IMR-90 (cell line): ENCODE data around the gene LYRM7. TPM values are rescaled to one million over a fixed set of nuclear protein-coding genes. Genes with fewer than 3 reads are reported as not detected.

ENCODE experiments used
- ATAC-seq: fragments of 200-7000 bp; cut with Tn5 transposase; 2 replicates; pipeline ENCODE4 v1.9.1; 2020; ENCODE audit warnings: low read depth, mild to moderate bottlenecking, moderate library complexity
- BruUV-seq: library from RNA; stranded (reverse); fragments of 400-500 nt; replicated peaks from 2 replicates; lab custom pipeline; 2021; lab: Mats Ljungman, UMichigan
- CTCF ChIA-PET: fragments of 300-600 bp; formaldehyde crosslinking; extraction: SDS; loops from one replicate; lab custom pipeline; 2021; ENCODE audit warnings: antibody characterized with exemption; lab: Yijun Ruan, JAX
- POLR2A ChIA-PET: fragments of 300-600 bp; sonication (Branson Sonifier 250); formaldehyde crosslinking; loops from one replicate; lab custom pipeline; 2022; ENCODE audit warnings: antibody characterized with exemption; ENCODE audit not compliant: unreplicated experiment; lab: Charles Lee
- DNase-seq: peaks from one replicate; pipeline ENCODE4 v3.0.0; 2013
- H2AFZ ChIP-seq: replicated peaks from 2 replicates; pipeline ENCODE3; 2013; ENCODE audit warnings: low read length, mild to moderate bottlenecking; ENCODE audit not compliant: poor library complexity
- H2AK5ac ChIP-seq: 2 replicates; pipeline ENCODE4 v1.6.1; 2013; ENCODE audit warnings: low read depth, low read length, inconsistent platforms
- H2AK9ac ChIP-seq: replicated peaks from 2 replicates; pipeline ENCODE3; 2013; ENCODE audit warnings: mild to moderate bottlenecking, low read depth, low read length, moderate library complexity; ENCODE audit not compliant: poor library complexity
- H2BK120ac ChIP-seq: 2 replicates; pipeline ENCODE4 v1.6.1; 2013; ENCODE audit warnings: low read depth, low read length, inconsistent platforms
- H2BK15ac ChIP-seq: 3 replicates; pipeline ENCODE4 v1.6.1; 2013; ENCODE audit warnings: low read depth, low read length, inconsistent platforms
- H2BK20ac ChIP-seq: 2 replicates; pipeline ENCODE4 v1.6.1; 2013; ENCODE audit warnings: low read depth, mild to moderate bottlenecking, inconsistent platforms, low read length, moderate library complexity
- H2BK5ac ChIP-seq: 2 replicates; pipeline ENCODE4 v1.6.1; 2013; ENCODE audit warnings: mild to moderate bottlenecking, low read depth, low read length, inconsistent platforms; ENCODE audit not compliant: poor library complexity, severe bottlenecking
- H3K14ac ChIP-seq: replicated peaks from 2 replicates; pipeline ENCODE4 v1.6.1; 2013; ENCODE audit warnings: low read depth, low read length, inconsistent platforms
- H3K18ac ChIP-seq: 2 replicates; pipeline ENCODE4 v1.6.1; 2013; ENCODE audit warnings: low read depth, low read length, control low read depth
- H3K23ac ChIP-seq: 2 replicates; pipeline ENCODE4 v1.6.1; 2013; ENCODE audit warnings: low read depth, low read length, inconsistent platforms
- H3K27ac ChIP-seq: 2 replicates; pipeline ENCODE4 v1.5.1; 2013; ENCODE audit warnings: mild to moderate bottlenecking, control low read depth, low read length; ENCODE audit not compliant: insufficient read depth
- H3K27me3 ChIP-seq: 2 replicates; pipeline ENCODE4 v1.6.1; 2013; ENCODE audit warnings: low read length; ENCODE audit not compliant: control insufficient read depth, insufficient read depth
- H3K36me3 ChIP-seq: 2 replicates; pipeline ENCODE4 v1.6.1; 2013; ENCODE audit warnings: low read length, mixed read lengths; ENCODE audit not compliant: control insufficient read depth, insufficient read depth
- H3K4ac ChIP-seq: 2 replicates; pipeline ENCODE4 v1.6.1; 2013; ENCODE audit warnings: low read depth, low read length, inconsistent platforms
- H3K4me1 ChIP-seq: 2 replicates; pipeline ENCODE4 v1.6.1; 2013; ENCODE audit warnings: low read length, mixed read lengths; ENCODE audit not compliant: control insufficient read depth, insufficient read depth
- H3K4me2 ChIP-seq: 2 replicates; pipeline ENCODE4 v1.6.1; 2013; ENCODE audit warnings: low read depth, mild to moderate bottlenecking, control low read depth, low read length, moderate library complexity
- H3K4me3 ChIP-seq: 2 replicates; pipeline ENCODE4 v1.5.1; 2013; ENCODE audit warnings: low read depth, mild to moderate bottlenecking, control low read depth, low read length, moderate library complexity; ENCODE audit not compliant: insufficient read depth
- H3K56ac ChIP-seq: 2 replicates; pipeline ENCODE4 v1.6.1; 2013; ENCODE audit warnings: low read length, inconsistent platforms; ENCODE audit not compliant: insufficient read depth; ENCODE audit errors: extremely low read depth
- H3K79me1 ChIP-seq, 2 experiments: 2 replicates each; pipeline ENCODE4 v1.6.1; 2013; ENCODE audit warnings: low read length in 2 of 2, inconsistent platforms in 1 of 2, low read depth in 1 of 2
- H3K9ac ChIP-seq: 2 replicates; pipeline ENCODE4 v1.6.1; 2013; ENCODE audit warnings: low read depth, low read length, control low read depth
- H3K9me1 ChIP-seq: 2 replicates; pipeline ENCODE4 v1.6.1; 2013; ENCODE audit warnings: low read length, inconsistent platforms; ENCODE audit not compliant: insufficient read depth
- H3K9me3 ChIP-seq: 2 replicates; pipeline ENCODE4 v1.6.1; 2013; ENCODE audit warnings: low read length; ENCODE audit not compliant: control insufficient read depth, insufficient read depth
- H4K20me1 ChIP-seq: 2 replicates; pipeline ENCODE4 v1.6.1; 2013; ENCODE audit warnings: low read length, inconsistent platforms; ENCODE audit not compliant: insufficient read depth
- H4K5ac ChIP-seq: 2 replicates; pipeline ENCODE4 v1.6.1; 2013; ENCODE audit warnings: mild to moderate bottlenecking, low read depth, low read length, control low read depth
- H4K8ac ChIP-seq, 2 experiments: 2 replicates each; pipeline ENCODE4 v1.6.1; 2013; ENCODE audit warnings: low read depth in 2 of 2, low read length in 2 of 2, control low read depth in 1 of 2, inconsistent platforms in 1 of 2
- H4K91ac ChIP-seq: 2 replicates; pipeline ENCODE4 v1.6.1; 2013; ENCODE audit warnings: low read depth, low read length, inconsistent platforms; ENCODE audit not compliant: insufficient read depth
- BHLHE40 ChIP-seq: fragments of 150-350 bp; IDR thresholded peaks from 2 replicates; pipeline ENCODE4 v1.6.1; 2016; ENCODE audit warnings: mild to moderate bottlenecking, low read depth, low read length
- CEBPB ChIP-seq: IDR thresholded peaks from 2 replicates; pipeline ENCODE4 v1.6.1; 2012; ENCODE audit warnings: low read depth, low read length, improper control_type of control experiment
- CHD1 ChIP-seq: IDR thresholded peaks from 2 replicates; pipeline ENCODE4 v1.6.1; 2012; ENCODE audit warnings: low read depth, low read length, improper control_type of control experiment
- FOS ChIP-seq: fragments of 150-350 bp; IDR thresholded peaks from 2 replicates; pipeline ENCODE4 v1.6.1; 2016; ENCODE audit warnings: low read depth, low read length
- MAFK ChIP-seq: IDR thresholded peaks from 2 replicates; pipeline ENCODE4 v1.6.1; 2012; ENCODE audit warnings: low read depth, low read length, improper control_type of control experiment
- MAZ ChIP-seq: IDR thresholded peaks from 2 replicates; pipeline ENCODE4 v1.6.1; 2012; ENCODE audit warnings: low read depth, mild to moderate bottlenecking, low read length, improper control_type of control experiment, moderate library complexity, borderline replicate concordance
- MXI1 ChIP-seq: IDR thresholded peaks from 2 replicates; pipeline ENCODE4 v1.6.1; 2012; ENCODE audit warnings: low read depth, mild to moderate bottlenecking, low read length, moderate library complexity, borderline replicate concordance
- NFE2L2 ChIP-seq: fragments of 150-350 bp; IDR thresholded peaks from 2 replicates; pipeline ENCODE4 v1.6.1; 2016; ENCODE audit warnings: low read depth, mild to moderate bottlenecking, low read length
- POLR2A ChIP-seq: IDR thresholded peaks from 2 replicates; pipeline ENCODE4 v1.6.1; 2012; ENCODE audit warnings: mild to moderate bottlenecking, low read depth, low read length
- RAD21 ChIP-seq: IDR thresholded peaks from 2 replicates; pipeline ENCODE4 v1.6.1; 2012; ENCODE audit warnings: low read length, improper control_type of control experiment
- RCOR1 ChIP-seq: IDR thresholded peaks from 2 replicates; pipeline ENCODE4 v1.6.1; 2012; ENCODE audit warnings: mild to moderate bottlenecking, low read length, improper control_type of control experiment; ENCODE audit not compliant: insufficient replicate concordance
- RFX5 ChIP-seq: IDR thresholded peaks from 2 replicates; pipeline ENCODE4 v1.8.0; 2012; ENCODE audit warnings: low read depth, mild to moderate bottlenecking, low read length, moderate library complexity
- SMC3 ChIP-seq: fragments of 150-350 bp; IDR thresholded peaks from 2 replicates; pipeline ENCODE4 v1.6.1; 2016; ENCODE audit warnings: low read depth, mild to moderate bottlenecking, antibody characterized with exemption, low read length, moderate library complexity
- USF2 ChIP-seq: fragments of 150-350 bp; IDR thresholded peaks from 2 replicates; pipeline ENCODE4 v1.6.1; 2017; ENCODE audit warnings: mild to moderate bottlenecking, antibody characterized with exemption, low read length, low read depth
- WGBS, 2 experiments: methylation state at CpG; one replicate each; pipeline versions ENCODE4 v1.1.5 to v1.1.7; 2013; ENCODE audit warnings: missing lambda C conversion rate in 2 of 2; ENCODE audit not compliant: insufficient read length in 1 of 2; ENCODE audit errors: extremely low coverage in 2 of 2; 5-methylcytosine and 5-hydroxymethylcytosine counted together
- dilution Hi-C: fragments of 300-500 bp; cut with HindIII; formaldehyde crosslinking; loops from one replicate; pipeline ENCODE4 v1.14.3; 2018; ENCODE audit warnings: low sequenced_read_pairs; ENCODE audit not compliant: unreplicated experiment
- in situ Hi-C: fragments of 300-500 bp; cut with MboI; formaldehyde crosslinking; loops from 3 replicates; pipeline ENCODE4 v1.14.3; 2019; ENCODE audit warnings: low sequenced_read_pairs, inconsistent platforms, mixed read lengths
- intact Hi-C: fragments of 100-400 bp; cut with micrococcal nuclease; formaldehyde crosslinking; loops from 2 replicates; pipeline ENCODE4 v1.10.0; 2022
- polyA plus RNA-seq, 3 experiments: library from polyadenylated mRNA; depleted of rRNA; stranded (reverse); fragments of >200 nt; gene quantifications; 2 replicates each; pipeline ENCODE4 v1.2.3, GENCODE V29; 2012; ENCODE audit warnings: low replicate concordance in 1 of 3
- total RNA-seq: library from RNA; depleted of rRNA; stranded (reverse); fragments of >200 nt; gene quantifications from 2 replicates; pipeline ENCODE4 v1.2.3, GENCODE V29; 2012
- TF ChIP-seq, protein P1 (sequence below): conservative IDR thresholded peaks from 2 replicates; pipeline ENCODE4 v1.5.1; 2012; ENCODE audit warnings: mild to moderate bottlenecking, low read depth, low read length, improper control_type of control experiment
- TF ChIP-seq, protein P2 (sequence below): fragments of 150-350 bp; IDR thresholded peaks from 2 replicates; pipeline ENCODE4 v1.6.1; 2016; ENCODE audit warnings: low read depth, mild to moderate bottlenecking, low read length, moderate library complexity, borderline replicate concordance

LYRM7 gene
- total and polyA plus RNA-seq, 2 of the 4 experiments (the other 2 are of a cell fraction): 2.5 to 3.4 TPM

GRCh38 chr5:131254741-131255140 lies 84.0 kb downstream of the LYRM7 start:
- H3K27ac ChIP-seq: no peak overlapping the region
- no peak overlapping the region for H3K14ac ChIP-seq
- no peak overlapping the region for H2BK5ac ChIP-seq
- 0 out of 4 replicates have a peak, but pooled peaks cover 0 to 3% of the 10 kb centered on the region in 2 experiments for H3K79me1 ChIP-seq
- no TSS peak for BruUV-seq
- in situ Hi-C loops: no loop called here
- DNase-seq: no peak
- peaks cover 13% of the 10 kb centered on the region for H3K4me1 ChIP-seq
- no peak overlapping the region for H2BK120ac ChIP-seq
- H4K8ac ChIP-seq: no peak overlapping the region
- no peaks in the 10 kb centered on the region for H4K20me1 ChIP-seq
- intact Hi-C loops: no loop called here
- no peak overlapping the region for H3K4me2 ChIP-seq
- ChIA-PET POLR2A (no interaction called here), CTCF (no interaction called here)
- H3K36me3 ChIP-seq: no peaks in the 10 kb centered on the region
- no peak overlapping the region for H4K91ac ChIP-seq
- no peak overlapping the region for H2AFZ ChIP-seq
- no peak overlapping the region for H2AK5ac ChIP-seq
- no peak overlapping the region for H4K5ac ChIP-seq
- H2BK15ac ChIP-seq: no peak overlapping the region
- H2AK9ac ChIP-seq: no peak overlapping the region
- H3K18ac ChIP-seq: no peak overlapping the region
- H3K9ac ChIP-seq: no peak overlapping the region
- WGBS, 2 experiments: no CpG with 5 or more reads among the region's 2 CpGs
- peaks cover 6% of the 10 kb centered on the region; the same call in 1 of the 2 replicates for H3K9me1 ChIP-seq
- dilution Hi-C loops: no loop called here
- no peaks in the 10 kb centered on the region for H3K9me3 ChIP-seq
- H3K27me3 ChIP-seq: no peaks in the 10 kb centered on the region
- no peak overlapping the region for H2BK20ac ChIP-seq
- TF ChIP-seq MAFK (no peak), POLR2A (no peak), NFE2L2 (no peak), BHLHE40 (no peak), CHD1 (no peak), MXI1 (no peak), MAZ (no peak), USF2 (no peak), RAD21 (no peak), RFX5 (no peak), SMC3 (no peak), FOS (no peak), CEBPB (no peak), RCOR1 (no peak)
- TF ChIP-seq, protein P1, sequence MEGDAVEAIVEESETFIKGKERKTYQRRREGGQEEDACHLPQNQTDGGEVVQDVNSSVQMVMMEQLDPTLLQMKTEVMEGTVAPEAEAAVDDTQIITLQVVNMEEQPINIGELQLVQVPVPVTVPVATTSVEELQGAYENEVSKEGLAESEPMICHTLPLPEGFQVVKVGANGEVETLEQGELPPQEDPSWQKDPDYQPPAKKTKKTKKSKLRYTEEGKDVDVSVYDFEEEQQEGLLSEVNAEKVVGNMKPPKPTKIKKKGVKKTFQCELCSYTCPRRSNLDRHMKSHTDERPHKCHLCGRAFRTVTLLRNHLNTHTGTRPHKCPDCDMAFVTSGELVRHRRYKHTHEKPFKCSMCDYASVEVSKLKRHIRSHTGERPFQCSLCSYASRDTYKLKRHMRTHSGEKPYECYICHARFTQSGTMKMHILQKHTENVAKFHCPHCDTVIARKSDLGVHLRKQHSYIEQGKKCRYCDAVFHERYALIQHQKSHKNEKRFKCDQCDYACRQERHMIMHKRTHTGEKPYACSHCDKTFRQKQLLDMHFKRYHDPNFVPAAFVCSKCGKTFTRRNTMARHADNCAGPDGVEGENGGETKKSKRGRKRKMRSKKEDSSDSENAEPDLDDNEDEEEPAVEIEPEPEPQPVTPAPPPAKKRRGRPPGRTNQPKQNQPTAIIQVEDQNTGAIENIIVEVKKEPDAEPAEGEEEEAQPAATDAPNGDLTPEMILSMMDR: no peak
- TF ChIP-seq, protein P2, sequence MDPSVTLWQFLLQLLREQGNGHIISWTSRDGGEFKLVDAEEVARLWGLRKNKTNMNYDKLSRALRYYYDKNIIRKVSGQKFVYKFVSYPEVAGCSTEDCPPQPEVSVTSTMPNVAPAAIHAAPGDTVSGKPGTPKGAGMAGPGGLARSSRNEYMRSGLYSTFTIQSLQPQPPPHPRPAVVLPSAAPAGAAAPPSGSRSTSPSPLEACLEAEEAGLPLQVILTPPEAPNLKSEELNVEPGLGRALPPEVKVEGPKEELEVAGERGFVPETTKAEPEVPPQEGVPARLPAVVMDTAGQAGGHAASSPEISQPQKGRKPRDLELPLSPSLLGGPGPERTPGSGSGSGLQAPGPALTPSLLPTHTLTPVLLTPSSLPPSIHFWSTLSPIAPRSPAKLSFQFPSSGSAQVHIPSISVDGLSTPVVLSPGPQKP: no peak
- H3K4ac ChIP-seq: no peak overlapping the region
- H3K4me3 ChIP-seq: no peak overlapping the region
- ATAC-seq: no peak
- no peak overlapping the region for H3K56ac ChIP-seq
- H3K23ac ChIP-seq: no peak overlapping the region
